IPS-NIHi7 (cell line): ENCODE data around the gene MPL.

Experiments used
- DNase-seq: peaks from one replicate; pipeline ENCODE4 v3.0.0; 2012; ENCODE audit warnings: mixed read lengths; ENCODE audit errors: extremely low spot score

MPL gene

GRCh38 chr1:43337588-43337987, at the start of gene MPL:
Gene MPL, plus strand, starts transcription at chr1:43337818. Its CDS starts 31 bp downstream, at chr1:43337849.
- no peak for DNase-seq

GRCh38 chr1:43288058-43288784, 49.4 kb upstream of the MPL start:
- no peak for DNase-seq

GRCh38 chr1:43288785-43289706, 48.6 kb upstream of the MPL start:
- DNase-seq = no peak

- no peak for DNase-seq
Measured at GRCh38 chr1:43292216-43292615, 45.4 kb upstream of the MPL start.

GRCh38 chr1:43292679-43293078, 44.9 kb upstream of the MPL start:
- DNase-seq = no peak

GRCh38 chr1:43293176-43293575, 44.4 kb upstream of the MPL start:
- DNase-seq = no peak

- DNase-seq = no peak
Measured at GRCh38 chr1:43293896-43294760, 43.5 kb upstream of the MPL start.

- no peak for DNase-seq
Measured at GRCh38 chr1:43294761-43295160, 42.9 kb upstream of the MPL start.

GRCh38 chr1:43296207-43296606, 41.4 kb upstream of the MPL start:
- DNase-seq = no peak

- DNase-seq = no peak
Measured at GRCh38 chr1:43298055-43298454, 39.6 kb upstream of the MPL start.

- no peak for DNase-seq
Measured at GRCh38 chr1:43299101-43299500, 38.5 kb upstream of the MPL start.

- DNase-seq = no peak
Measured at GRCh38 chr1:43300378-43301094, 37.1 kb upstream of the MPL start, which contains the start of gene TIE1. Gene TIE1, plus strand, starts transcription at chr1:43300982. Its CDS starts 90 bp downstream, at chr1:43301072.

GRCh38 chr1:43302201-43302600, 35.4 kb upstream of the MPL start:
- no peak for DNase-seq

- no peak for DNase-seq
Measured at GRCh38 chr1:43302721-43303470, 34.7 kb upstream of the MPL start.

GRCh38 chr1:43303471-43304313, 33.9 kb upstream of the MPL start:
- no peak for DNase-seq

GRCh38 chr1:43304314-43304681, 33.3 kb upstream of the MPL start:
- DNase-seq = no peak

GRCh38 chr1:43304771-43305300, 32.8 kb upstream of the MPL start:
- DNase-seq = no peak

- no peak for DNase-seq
Measured at GRCh38 chr1:43305461-43305860, 32.2 kb upstream of the MPL start.

GRCh38 chr1:43305926-43306687, 31.5 kb upstream of the MPL start:
- DNase-seq = no peak
